Memory B cell (primary cell): ENCODE data around the gene CCT4.
A peak's percentile ranks its signal among the peaks of the same experiment; 100 is the strongest.
"Not testable (repeated sequence)": the region's sequence is repeated elsewhere in the genome, so short reads cannot be mapped to it uniquely, and the experiment has no call there.

ENCODE experiments used
- ATAC-seq: fragments of 150-1000 bp; cut with Tn5 transposase; 2 replicates; pipeline ENCODE4 v1.10.0; 2021; ENCODE audit warnings: low read depth, mild to moderate bottlenecking, moderate library complexity
- DNase-seq, 2 donors: peaks; one replicate each; pipeline ENCODE4 v3.0.0; 2022; ENCODE audit warnings: low spot score in 2 of 2
- H3K27ac Mint-ChIP-seq: one replicate; pipeline ENCODE4 v1.8.0; 2022; ENCODE audit warnings: mild to moderate bottlenecking, moderate library complexity, mixed read lengths
- H3K27me3 Mint-ChIP-seq: one replicate; pipeline ENCODE4 v1.8.0; 2022; ENCODE audit warnings: mixed read lengths
- H3K36me3 Mint-ChIP-seq: one replicate; pipeline ENCODE4 v1.8.0; 2022; ENCODE audit warnings: mild to moderate bottlenecking, mixed read lengths
- H3K4me1 Mint-ChIP-seq: one replicate; pipeline ENCODE4 v1.8.0; 2022; ENCODE audit warnings: mixed read lengths
- H3K4me3 Mint-ChIP-seq: one replicate; pipeline ENCODE4 v1.8.0; 2022; ENCODE audit warnings: mild to moderate bottlenecking, moderate library complexity, mixed read lengths
- H3K9me3 Mint-ChIP-seq: one replicate; pipeline ENCODE4 v1.8.0; 2022; ENCODE audit warnings: mixed read lengths

Gene CCT4

DNA sequence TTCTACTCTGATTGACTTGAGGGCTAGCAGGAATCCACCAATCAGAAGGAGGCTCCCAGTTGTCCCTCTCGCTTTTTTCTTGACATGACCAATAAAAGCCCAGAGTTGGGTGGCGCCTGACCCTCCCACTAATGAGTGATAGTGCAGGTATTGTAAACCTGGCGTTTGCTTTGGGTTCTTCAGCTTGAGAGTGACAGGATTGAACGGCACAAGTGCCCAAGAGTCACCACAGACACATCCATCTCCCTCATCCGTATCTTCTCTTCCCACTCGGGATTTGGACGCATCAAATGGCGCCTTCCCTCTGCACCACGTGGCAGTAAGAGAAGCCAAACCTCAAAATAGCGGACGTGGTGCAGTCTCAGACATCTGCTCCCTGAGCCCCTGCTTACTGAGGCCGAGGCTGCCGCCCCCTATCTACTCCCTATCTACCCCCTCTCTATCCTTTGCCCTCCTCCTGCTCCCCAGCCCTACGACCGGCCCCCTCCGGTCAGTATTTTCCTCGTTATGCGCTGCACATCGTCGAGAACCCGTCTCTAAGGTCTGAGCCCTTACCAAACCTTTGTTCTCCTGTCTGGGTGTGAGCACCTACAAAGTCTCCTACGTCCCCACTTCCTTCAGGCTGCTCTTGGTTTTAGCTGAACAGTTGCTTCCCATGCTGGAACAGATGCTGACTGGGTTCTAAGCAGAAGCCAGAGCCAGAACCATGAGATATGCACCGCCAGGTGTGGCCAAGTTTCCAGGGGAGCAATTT is 33.7 kb downstream of the CCT4 start:
- DNase-seq = peak in 1 of 2 donors; percentile 88
- Mint-ChIP-seq H3K27me3 (no peaks in the 10 kb centered on the region), H3K4me1 (peaks cover 7% of the 10 kb centered on the region), H3K9me3 (no peaks in the 10 kb centered on the region), H3K27ac (peak overlapping the region; percentile 95), H3K36me3 (no peaks in the 10 kb centered on the region), H3K4me3 (peak overlapping the region; percentile 100)
- peak; percentile 86 for ATAC-seq

DNA sequence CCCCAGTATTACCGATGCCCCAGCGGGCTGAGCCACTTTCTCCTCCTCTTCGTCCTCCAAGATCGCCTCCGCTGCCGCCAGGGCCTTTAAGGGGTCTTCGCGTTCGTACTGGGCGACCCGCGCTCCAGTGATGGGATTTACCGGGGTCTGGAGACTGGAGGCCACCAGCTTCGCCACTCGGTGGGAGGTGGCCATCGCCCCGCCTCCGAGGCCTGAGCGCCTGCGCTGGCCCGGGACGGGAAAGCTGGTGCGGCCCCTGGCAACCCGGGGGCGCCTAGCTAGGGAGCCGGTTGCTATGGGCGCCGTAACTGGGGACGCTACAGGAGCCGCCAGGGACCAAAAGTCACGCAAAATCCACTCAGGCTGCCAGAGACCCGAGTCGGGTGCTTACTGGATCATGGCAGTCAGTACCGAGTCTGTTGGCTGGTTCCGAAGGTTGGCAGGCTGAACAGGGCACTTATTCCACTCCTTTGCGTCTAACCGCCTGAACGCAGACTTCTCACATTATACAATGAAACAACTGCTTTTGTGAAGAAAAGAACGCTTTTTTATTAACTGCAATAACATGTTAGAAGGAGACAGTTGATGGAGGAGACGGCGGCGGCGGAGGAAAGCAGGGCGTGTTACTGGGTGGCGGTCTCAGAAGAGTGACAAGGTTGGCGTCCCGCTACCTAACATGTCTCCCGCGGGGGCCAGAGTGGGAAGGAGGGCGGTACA is 34.5 kb downstream of the CCT4 start, which contains the start of gene FAM161A:
Gene FAM161A, minus strand, starts transcription at position 214 of the 717 bp plus-strand sequence. Its CDS starts 19 bp downstream, at position 195.
- Mint-ChIP-seq H3K9me3 (no peaks in the 10 kb centered on the region), H3K27me3 (no peaks in the 10 kb centered on the region), H3K4me3 (peak within 1 kb of the TSS; percentile 100), H3K27ac (peak within 1 kb of the TSS; percentile 95), H3K4me1 (peaks cover 7% of the 10 kb centered on the region), H3K36me3 (no peaks in the 10 kb centered on the region)
- peak; percentile 58 to 78 for DNase-seq
- peak; percentile 62 for ATAC-seq

- no peaks in the 10 kb centered on the region for H3K9me3 Mint-ChIP-seq
- no peaks in the 10 kb centered on the region for H3K36me3 Mint-ChIP-seq
- no peak for DNase-seq
- H3K4me1 Mint-ChIP-seq = peaks cover 7% of the 10 kb centered on the region
- peak overlapping the region; percentile 100 for H3K4me3 Mint-ChIP-seq
- ATAC-seq = peak; percentile 31
- peak overlapping the region; percentile 95 for H3K27ac Mint-ChIP-seq
- H3K27me3 Mint-ChIP-seq = no peaks in the 10 kb centered on the region
These were observed 35.2 kb downstream of the CCT4 start for GRCh38 chr2:61853086-61853846.

DNA sequence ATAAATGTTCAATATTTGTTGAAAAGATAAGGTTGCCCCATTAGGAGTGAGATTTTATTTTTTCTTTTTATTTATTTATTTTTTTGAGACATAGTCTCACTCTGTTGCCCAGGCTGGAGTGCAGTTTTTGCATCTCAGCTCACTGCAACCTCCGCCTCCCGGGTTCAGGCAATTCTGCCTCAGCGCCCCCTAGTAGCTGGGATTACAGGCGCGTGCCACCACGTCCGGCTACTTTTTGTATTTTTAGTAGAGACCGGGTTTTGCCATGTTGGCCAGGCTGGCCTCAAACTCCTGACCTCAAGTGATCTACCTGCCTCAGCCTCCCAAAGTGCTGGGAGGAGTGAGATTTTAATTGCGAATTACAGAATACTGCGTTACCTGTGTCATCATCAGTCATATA is 37.2 kb downstream of the CCT4 start:
- not testable (repeated sequence) for ATAC-seq, H3K9me3 Mint-ChIP-seq, H3K27me3 Mint-ChIP-seq, H3K27ac Mint-ChIP-seq, H3K36me3 Mint-ChIP-seq, H3K4me1 Mint-ChIP-seq, H3K4me3 Mint-ChIP-seq, DNase-seq

DNA sequence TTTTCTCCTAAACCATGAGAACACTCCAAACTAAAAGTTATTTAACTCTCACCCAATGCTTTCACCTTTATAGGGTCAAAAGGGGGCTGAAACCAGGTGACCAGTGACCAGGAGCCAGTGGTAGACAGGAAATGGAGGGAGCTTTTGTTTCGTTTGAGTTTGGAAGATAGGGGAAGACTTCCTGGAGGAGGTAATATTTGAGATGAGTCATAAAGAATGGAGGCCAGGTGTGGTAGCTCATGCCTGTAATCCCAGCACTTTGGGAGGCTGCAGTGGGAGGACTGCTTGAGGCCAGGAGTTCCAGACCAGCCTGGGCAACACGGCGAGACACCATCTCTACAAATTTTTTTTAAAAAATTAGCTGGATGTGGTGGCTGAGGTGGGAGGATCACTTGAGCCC is 43.1 kb downstream of the CCT4 start:
- Mint-ChIP-seq H3K36me3 (peaks cover 2% of the 10 kb centered on the region), H3K27ac (no peak overlapping the region), H3K9me3 (no peaks in the 10 kb centered on the region), H3K27me3 (no peaks in the 10 kb centered on the region), H3K4me1 (no peaks in the 10 kb centered on the region), H3K4me3 (no peak overlapping the region)
- ATAC-seq = no peak
- DNase-seq = no peak

DNA sequence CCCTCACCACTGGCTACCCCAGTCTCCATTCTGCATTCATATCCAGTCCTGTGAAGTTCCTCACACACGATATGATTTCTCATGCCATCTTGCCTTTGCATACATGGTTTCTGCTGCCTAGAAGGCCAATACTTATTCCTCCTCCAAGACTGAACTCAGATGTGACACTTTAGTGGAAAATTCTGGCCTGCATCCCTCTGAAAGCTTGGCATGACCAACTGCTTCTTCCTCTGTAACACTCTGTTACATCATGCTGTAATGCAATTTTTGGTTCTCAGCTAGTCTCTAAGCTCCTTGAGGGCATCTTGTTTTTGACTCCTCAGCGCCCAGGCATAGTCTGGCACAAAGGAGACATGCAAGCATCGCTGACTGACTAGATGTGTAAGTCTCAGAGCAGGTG is 47.2 kb downstream of the CCT4 start:
- Mint-ChIP-seq H3K4me1 (no peaks in the 10 kb centered on the region), H3K9me3 (no peaks in the 10 kb centered on the region), H3K4me3 (no peak overlapping the region), H3K27me3 (no peaks in the 10 kb centered on the region), H3K27ac (no peak overlapping the region), H3K36me3 (peaks cover 4% of the 10 kb centered on the region)
- ATAC-seq = no peak
- no peak for DNase-seq

DNA sequence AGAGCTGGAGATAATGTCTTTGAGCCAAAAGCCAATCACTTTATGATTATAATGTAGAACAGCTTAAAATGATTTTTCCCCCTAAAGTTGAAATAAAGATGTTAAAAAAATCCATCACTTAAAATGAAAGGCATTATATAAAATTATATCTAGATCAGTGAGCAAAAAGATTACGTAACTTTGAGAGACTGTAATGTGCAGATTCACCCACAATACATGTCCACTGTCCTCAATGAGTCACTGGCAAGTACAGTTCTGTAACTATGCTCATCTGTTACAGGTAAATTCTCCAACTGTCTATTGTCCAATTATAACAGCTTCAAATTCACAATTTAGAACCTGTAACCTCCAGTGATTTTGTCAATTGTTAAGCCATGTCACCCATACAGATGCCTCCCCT is 53.6 kb downstream of the CCT4 start:
- Mint-ChIP-seq H3K27me3 (no peaks in the 10 kb centered on the region), H3K9me3 (peaks cover 2% of the 10 kb centered on the region), H3K4me3 (no peak overlapping the region), H3K27ac (no peak overlapping the region), H3K4me1 (no peaks in the 10 kb centered on the region), H3K36me3 (peaks cover 7% of the 10 kb centered on the region)
- no peak for ATAC-seq
- no peak for DNase-seq

DNA sequence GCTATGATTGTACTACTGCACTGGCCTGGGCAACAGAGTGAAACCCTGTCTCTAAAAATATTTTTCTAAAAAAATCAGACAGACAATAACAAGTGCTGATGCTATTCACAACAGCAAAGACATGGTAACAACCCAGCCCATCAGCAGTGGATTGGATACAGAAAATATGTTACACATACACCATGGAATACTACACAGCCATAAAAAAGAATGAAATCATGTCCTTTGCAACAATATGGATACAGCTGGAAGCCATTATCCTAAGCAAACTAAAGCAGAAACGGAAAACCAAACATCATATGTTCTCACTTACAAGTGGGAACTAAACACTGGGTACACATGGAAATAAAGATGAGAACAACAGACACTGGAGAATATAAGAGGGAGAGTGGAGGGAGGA is 54.5 kb downstream of the CCT4 start:
- Mint-ChIP-seq H3K27ac (no peak overlapping the region), H3K36me3 (peaks cover 7% of the 10 kb centered on the region), H3K4me3 (no peak overlapping the region), H3K4me1 (no peaks in the 10 kb centered on the region), H3K9me3 (peaks cover 2% of the 10 kb centered on the region), H3K27me3 (no peaks in the 10 kb centered on the region)
- no peak for ATAC-seq
- DNase-seq = no peak

- ATAC-seq (no peak), DNase-seq (no peak)
- H3K4me3 Mint-ChIP-seq = no peak overlapping the region
- H3K9me3 Mint-ChIP-seq = peaks cover 2% of the 10 kb centered on the region
- no peak overlapping the region for H3K27ac Mint-ChIP-seq
- no peaks in the 10 kb centered on the region for H3K27me3 Mint-ChIP-seq
- peaks cover 7% of the 10 kb centered on the region for H3K36me3 Mint-ChIP-seq
- H3K4me1 Mint-ChIP-seq = no peaks in the 10 kb centered on the region
These were observed 56.1 kb downstream of the CCT4 start for GRCh38 chr2:61832183-61832841.

GRCh38 chr2:61822255-61822654 is 66.2 kb downstream of the CCT4 start:
- H3K27me3 Mint-ChIP-seq = no peaks in the 10 kb centered on the region

More at GRCh38 chr2:61822255-61822654, 66.2 kb downstream of the CCT4 start:
- DNase-seq = no peak
- Mint-ChIP-seq H3K36me3 (no peaks in the 10 kb centered on the region), H3K9me3 (no peaks in the 10 kb centered on the region), H3K4me1 (no peaks in the 10 kb centered on the region), H3K27ac (no peak overlapping the region), H3K4me3 (no peak overlapping the region)
- ATAC-seq = no peak
